GM12878 (cell line): Measurements from ENCODE around the gene HMGCLL1. TPM values are rescaled to one million over a fixed set of nuclear protein-coding genes. Genes with fewer than 3 reads are reported as not detected.

Source experiments
- ATAC-seq: fragments of 200-7000 bp; cut with Tn5 transposase; 3 replicates; pipeline ENCODE4 v1.9.1; 2020; ENCODE audit warnings: mild to moderate bottlenecking, moderate library complexity
- BruUV-seq: library from RNA; stranded (reverse); fragments of 400-500 nt; replicated peaks from 2 replicates; lab custom pipeline; 2021; lab: Mats Ljungman, UMichigan
- CTCF ChIA-PET: fragments of 300-600 bp; sonication (Branson Sonifier 250); formaldehyde crosslinking; extraction: SDS; loops from one replicate; lab custom pipeline; 2021; ENCODE audit warnings: inconsistent platforms; lab: Yijun Ruan, JAX
- POLR2A ChIA-PET: fragments of 350-600 bp; formaldehyde crosslinking; extraction: SDS; loops from one replicate; lab custom pipeline; 2021; ENCODE audit warnings: inconsistent platforms; lab: Charles Lee
- RAD21 ChIA-PET: fragments of 300-600 bp; sonication (Branson Sonifier 250); formaldehyde crosslinking; loops from one replicate; lab custom pipeline; 2023; ENCODE audit warnings: antibody characterized with exemption; ENCODE audit not compliant: unreplicated experiment; lab: Charles Lee
- SMC1A ChIA-PET: fragments of 300-600 bp; sonication (Branson Sonifier 250); formaldehyde crosslinking; loops from one replicate; lab custom pipeline; 2023; ENCODE audit not compliant: unreplicated experiment, uncharacterized antibody; lab: Charles Lee
- DNase-seq: peaks from one replicate; pipeline ENCODE4 v3.0.0-alpha.2; 2011; ENCODE audit warnings: low read depth, low spot score
- FAIRE-seq: peaks from 3 replicates; lab custom pipeline; 2011; peaks lifted over from hg19 to GRCh38; lab: Jason Lieb, UNC
- H2AFZ ChIP-seq: 2 replicates; pipeline ENCODE4 v1.6.0; 2011; ENCODE audit warnings: low read depth, low read length, control low read depth; ENCODE audit not compliant: control insufficient read depth
- H3K27ac ChIP-seq: 2 replicates; pipeline ENCODE4 v1.5.1; 2011; ENCODE audit warnings: control low read depth; ENCODE audit not compliant: control insufficient read depth, insufficient read depth
- H3K27me3 ChIP-seq, 2 experiments: replicated peaks in 1 of 2; 2 replicates each; pipeline versions ENCODE4 v1.6.0 to v1.6.1; 2011; ENCODE audit warnings: low read length in 1 of 2; ENCODE audit not compliant: control insufficient read depth in 2 of 2, insufficient read depth in 2 of 2
- H3K36me3 ChIP-seq, 2 experiments: 2 replicates each; pipeline ENCODE4 v1.5.1; 2011; ENCODE audit warnings: low read length in 1 of 2; ENCODE audit not compliant: control insufficient read depth in 2 of 2, insufficient read depth in 2 of 2
- H3K4me1 ChIP-seq: 2 replicates; pipeline ENCODE4 v1.6.1; 2011; ENCODE audit warnings: mild to moderate bottlenecking, low read length, moderate library complexity, mixed read lengths; ENCODE audit not compliant: control insufficient read depth, insufficient read depth
- H3K4me2 ChIP-seq: 2 replicates; pipeline ENCODE4 v1.6.0; 2011; ENCODE audit warnings: control low read depth; ENCODE audit not compliant: control insufficient read depth, insufficient read depth
- H3K4me3 ChIP-seq: fragments of 200-600 bp; sonication (generic); 2 replicates; pipeline ENCODE4 v1.5.1; 2016
- H3K79me2 ChIP-seq: 2 replicates; pipeline ENCODE4 v1.6.0; 2011; ENCODE audit warnings: low read length; ENCODE audit not compliant: control insufficient read depth, insufficient read depth
- H3K9ac ChIP-seq: 2 replicates; pipeline ENCODE4 v1.8.0; 2011; ENCODE audit warnings: low read length, control low read depth, mixed read lengths; ENCODE audit not compliant: control insufficient read depth, insufficient read depth
- H3K9me3 ChIP-seq: replicated peaks from 3 replicates; pipeline ENCODE4 v1.5.1; 2011; ENCODE audit warnings: mild to moderate bottlenecking, low read length; ENCODE audit not compliant: control insufficient read depth, insufficient read depth
- H4K20me1 ChIP-seq: 2 replicates; pipeline ENCODE4 v1.6.0; 2011; ENCODE audit not compliant: control insufficient read depth, insufficient read depth
- BCL11A ChIP-seq: IDR thresholded peaks from 2 replicates; pipeline ENCODE4 v1.6.1; 2011; ENCODE audit warnings: low read depth, low read length
- CBX5 ChIP-seq: sonication (generic); IDR thresholded peaks from 2 replicates; pipeline ENCODE4 v1.6.1; 2016; ENCODE audit warnings: low read depth, moderate library complexity, mild to moderate bottlenecking, inconsistent platforms
- CREB1 ChIP-seq: IDR thresholded peaks from 2 replicates; pipeline ENCODE4 v1.6.1; 2012; ENCODE audit warnings: low read depth, mild to moderate bottlenecking, inconsistent platforms
- GABPA ChIP-seq: IDR thresholded peaks from 2 replicates; pipeline ENCODE4 v1.6.1; 2014; ENCODE audit warnings: antibody characterized with exemption, low read depth, mild to moderate bottlenecking, inconsistent platforms
- IKZF1 ChIP-seq: fragments of 450-650 bp; conservative IDR thresholded peaks from 2 replicates; pipeline ENCODE4 v1.6.1; 2017; ENCODE audit warnings: antibody characterized with exemption, mild to moderate bottlenecking
- JUND ChIP-seq: IDR thresholded peaks from 2 replicates; pipeline ENCODE4 v1.6.1; 2012; ENCODE audit warnings: low read depth, mild to moderate bottlenecking, low read length, improper control_type of control experiment, moderate library complexity
- MEF2A ChIP-seq: IDR thresholded peaks from 2 replicates; pipeline ENCODE4 v1.6.1; 2011; ENCODE audit warnings: low read depth, mild to moderate bottlenecking, low read length, moderate library complexity; ENCODE audit not compliant: insufficient read depth
- MTA2 ChIP-seq: fragments of 450-650 bp; IDR thresholded peaks from 2 replicates; pipeline ENCODE4 v1.6.1; 2016; ENCODE audit warnings: low read depth, mild to moderate bottlenecking, moderate library complexity
- PAX8 ChIP-seq: fragments of 450-650 bp; IDR thresholded peaks from 2 replicates; pipeline ENCODE4 v1.6.1; 2017; ENCODE audit warnings: mild to moderate bottlenecking, moderate library complexity
- POU2F2 ChIP-seq: IDR thresholded peaks from 3 replicates; pipeline ENCODE4 v1.6.1; 2011; ENCODE audit warnings: low read depth, mild to moderate bottlenecking, low read length, borderline replicate concordance
- SMAD1 ChIP-seq: fragments of 450-650 bp; IDR thresholded peaks from 2 replicates; pipeline ENCODE4 v1.6.1; 2018; ENCODE audit warnings: mild to moderate bottlenecking, low read depth; ENCODE audit not compliant: partially characterized antibody
- SMC3 ChIP-seq: IDR thresholded peaks from 2 replicates; pipeline ENCODE4 v1.6.1; 2011; ENCODE audit warnings: low read length, improper control_type of control experiment, borderline replicate concordance
- STAT1 ChIP-seq: fragments of 450-650 bp; conservative IDR thresholded peaks from 2 replicates; pipeline ENCODE4 v1.6.1; 2014; ENCODE audit warnings: antibody characterized with exemption, mild to moderate bottlenecking
- STAT3 ChIP-seq: IDR thresholded peaks from 2 replicates; pipeline ENCODE4 v1.6.1; 2011; ENCODE audit warnings: low read depth, low read length, improper control_type of control experiment
- TCF12 ChIP-seq: IDR thresholded peaks from 2 replicates; pipeline ENCODE4 v1.6.1; 2011; ENCODE audit warnings: low read depth, mild to moderate bottlenecking, low read length
- TCF3 ChIP-seq: IDR thresholded peaks from 2 replicates; pipeline ENCODE4 v1.6.1; 2012; ENCODE audit warnings: low read depth, mild to moderate bottlenecking, low read length, borderline replicate concordance; ENCODE audit not compliant: insufficient read depth
- ZNF384 ChIP-seq: IDR thresholded peaks from 2 replicates; pipeline ENCODE4 v1.6.1; 2012; ENCODE audit warnings: low read depth, mild to moderate bottlenecking, low read length, improper control_type of control experiment, borderline replicate concordance
- ZZZ3 ChIP-seq: IDR thresholded peaks from 2 replicates; pipeline ENCODE4 v1.6.1; 2011; ENCODE audit warnings: low read depth; ENCODE audit not compliant: control insufficient read depth, insufficient read length
- WGBS: methylation state at CpG from one replicate; pipeline ENCODE4 v1.1.6; 2016; ENCODE audit warnings: low lambda C conversion rate; ENCODE audit not compliant: insufficient replicate concordance, insufficient coverage; ENCODE audit errors: missing lambda C conversion rate; 5-methylcytosine and 5-hydroxymethylcytosine counted together
- in situ Hi-C: fragments of 300-500 bp; cut with MboI; formaldehyde crosslinking; loops from 9 replicates; pipeline ENCODE4 v1.14.3; 2018; ENCODE audit warnings: mixed read lengths
- intact Hi-C: fragments of 100-400 bp; cut with micrococcal nuclease; formaldehyde crosslinking; loops from one replicate; pipeline ENCODE4 v1.14.2; 2022; ENCODE audit not compliant: unreplicated experiment
- polyA plus RNA-seq, 11 experiments: library from polyadenylated mRNA; depleted of rRNA in 4 of 11; unstranded in 6 of 11; stranded (reverse) in 5 of 11; fragments of >200 nt; fragmentation: Nextera tagmentation in 4 of 11; fragmentation: Illumina TruSeq in 1 of 11; extraction: Ambion mirVana in 4 of 11; extraction: Trizol in 1 of 11; gene quantifications; 1 replicate in 1 of 11; 2 replicates in 10 of 11; pipeline versions ENCODE4 v1.2.1 to v1.2.3, GENCODE V29; 2011 to 2016; ENCODE audit warnings: inconsistent platforms in 2 of 11, missing spikeins in 2 of 11, low read depth in 1 of 11
- total RNA-seq, 4 experiments: library from RNA; depleted of rRNA in 3 of 4; stranded (reverse); fragments of >200 nt in 3 of 4; fragmentation: Illumina TruSeq in 1 of 4; extraction: Trizol in 1 of 4; gene quantifications; 2 replicates each; pipeline versions ENCODE4 v1.2.1 to v1.2.3, GENCODE V29; 2013 to 2021
- TF ChIP-seq, protein P1 (sequence below): IDR thresholded peaks from 2 replicates; pipeline ENCODE4 v1.6.1; 2011; ENCODE audit warnings: low read depth, mild to moderate bottlenecking, low read length, moderate library complexity, borderline replicate concordance; ENCODE audit errors: extremely low read depth
- TF ChIP-seq, protein P2 (sequence below): fragments of 450-650 bp; conservative IDR thresholded peaks from 2 replicates; pipeline ENCODE4 v1.6.1; 2017; ENCODE audit warnings: mild to moderate bottlenecking, moderate library complexity

Gene HMGCLL1
- total and polyA plus RNA-seq, 10 of the 15 experiments (the other 5 are each of a cell fraction or from before 2014, with no cell fraction given), result not detected

DNA sequence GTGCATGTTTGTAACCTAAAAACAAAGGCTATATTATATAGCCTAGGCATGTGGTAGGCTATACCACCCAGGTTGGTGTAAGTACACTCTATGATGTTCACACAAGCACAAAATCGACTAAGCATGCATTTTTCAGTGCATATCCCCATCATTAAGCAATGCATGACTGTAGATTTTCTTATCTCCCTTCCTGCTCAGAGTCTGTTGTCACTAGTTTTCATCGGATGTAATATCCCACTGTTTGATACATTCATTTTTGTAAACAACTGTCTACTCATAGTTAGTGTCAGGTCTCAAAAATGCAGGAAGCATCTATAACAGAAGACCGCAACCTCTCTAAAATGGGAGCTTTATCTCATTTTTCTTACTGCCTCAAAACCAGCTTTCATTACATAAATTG lies 181.0 kb downstream of the HMGCLL1 start:
- ATAC-seq, result no peak
- Histone ChIP-seq H3K9ac (no peak overlapping the region), H3K79me2 (no peaks in the 10 kb centered on the region), H3K27me3 (no peaks in the 10 kb centered on the region), H3K9me3 (no peaks in the 10 kb centered on the region), H4K20me1 (no peaks in the 10 kb centered on the region), H3K4me3 (no peak overlapping the region), H2AFZ (no peak overlapping the region), H3K27ac (no peak overlapping the region), H3K36me3 (no peaks in the 10 kb centered on the region), H3K4me1 (no peaks in the 10 kb centered on the region), H3K4me2 (no peak overlapping the region)
- in situ Hi-C loops (no loop called here), intact Hi-C loops (no loop called here)
- no peak for FAIRE-seq
- ChIA-PET SMC1A (interaction anchor here (0.6 kb wide), 1 partner anchor 32 kb away, joined by 3 read pairs; no protein-coding TSS in a partner anchor), RAD21 (no interaction called here), POLR2A (no interaction called here), CTCF (no interaction called here)
- 26% methylated on average over 3 of the region's 3 CpGs for WGBS
- DNase-seq, result no peak
- TF ChIP-seq, protein P1, sequence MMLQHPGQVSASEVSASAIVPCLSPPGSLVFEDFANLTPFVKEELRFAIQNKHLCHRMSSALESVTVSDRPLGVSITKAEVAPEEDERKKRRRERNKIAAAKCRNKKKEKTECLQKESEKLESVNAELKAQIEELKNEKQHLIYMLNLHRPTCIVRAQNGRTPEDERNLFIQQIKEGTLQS, result no peak
- TF ChIP-seq CBX5, result no peak
- no peak for TF ChIP-seq TCF12
- no peak for TF ChIP-seq CREB1
- TF ChIP-seq GABPA, result no peak
- TF ChIP-seq, protein P2, sequence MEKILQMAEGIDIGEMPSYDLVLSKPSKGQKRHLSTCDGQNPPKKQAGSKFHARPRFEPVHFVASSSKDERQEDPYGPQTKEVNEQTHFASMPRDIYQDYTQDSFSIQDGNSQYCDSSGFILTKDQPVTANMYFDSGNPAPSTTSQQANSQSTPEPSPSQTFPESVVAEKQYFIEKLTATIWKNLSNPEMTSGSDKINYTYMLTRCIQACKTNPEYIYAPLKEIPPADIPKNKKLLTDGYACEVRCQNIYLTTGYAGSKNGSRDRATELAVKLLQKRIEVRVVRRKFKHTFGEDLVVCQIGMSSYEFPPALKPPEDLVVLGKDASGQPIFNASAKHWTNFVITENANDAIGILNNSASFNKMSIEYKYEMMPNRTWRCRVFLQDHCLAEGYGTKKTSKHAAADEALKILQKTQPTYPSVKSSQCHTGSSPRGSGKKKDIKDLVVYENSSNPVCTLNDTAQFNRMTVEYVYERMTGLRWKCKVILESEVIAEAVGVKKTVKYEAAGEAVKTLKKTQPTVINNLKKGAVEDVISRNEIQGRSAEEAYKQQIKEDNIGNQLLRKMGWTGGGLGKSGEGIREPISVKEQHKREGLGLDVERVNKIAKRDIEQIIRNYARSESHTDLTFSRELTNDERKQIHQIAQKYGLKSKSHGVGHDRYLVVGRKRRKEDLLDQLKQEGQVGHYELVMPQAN, result no peak
- no peak for TF ChIP-seq BCL11A
- TF ChIP-seq ZNF384, result no peak
- no peak for TF ChIP-seq IKZF1
- no peak for TF ChIP-seq JUND
- TF ChIP-seq STAT1, result no peak
- TF ChIP-seq ZZZ3, result no peak
- TF ChIP-seq MTA2, result no peak
- no peak for TF ChIP-seq SMC3
- no peak for TF ChIP-seq TCF3
- TF ChIP-seq PAX8, result no peak
- no peak for TF ChIP-seq POU2F2
- TF ChIP-seq MEF2A, result no peak
- no peak for TF ChIP-seq SMAD1
- no peak for TF ChIP-seq STAT3
- no TSS peak for BruUV-seq
